DND-41 (cell line): ENCODE measurements around the gene NINL.

Source experiments
- CTCF ChIP-seq: IDR thresholded peaks from 2 replicates; pipeline ENCODE4 v1.5.1; 2012; ENCODE audit warnings: borderline replicate concordance, low read length, moderate library complexity, mild to moderate bottlenecking; ENCODE audit not compliant: poor library complexity, severe bottlenecking; ENCODE audit errors: extremely low read depth
- EZH2 ChIP-seq: IDR thresholded peaks from 3 replicates; pipeline ENCODE4 v1.6.1; 2012; ENCODE audit warnings: borderline replicate concordance, low read depth, mild to moderate bottlenecking, moderate library complexity, low read length, inconsistent platforms; ENCODE audit not compliant: severe bottlenecking

GRCh38 chr20:25535762-25536161 lies 49.6 kb downstream of the NINL start:
- TF ChIP-seq CTCF: no peak
- TF ChIP-seq EZH2: no peak
